Lung (tissue), 12 donors: Measurements from ENCODE around the gene FRYL. TPM values are rescaled to one million over a fixed set of nuclear protein-coding genes. Genes with fewer than 3 reads are reported as not detected.

Experiments
- ATAC-seq: fragments of 200-7000 bp; cut with Tn5 transposase; one replicate; pipeline ENCODE4 v1.9.1; 2020; ENCODE audit warnings: moderate number of reproducible peaks; ENCODE audit not compliant: insufficient read depth, low FRiP score
- DNase-seq, 3 donors: peaks; one replicate each; pipeline ENCODE4 v3.0.0-alpha.2; 2013 to 2017
- H3K27ac ChIP-seq, 2 donors: one replicate each; pipeline ENCODE4 v1.5.1; 2013; ENCODE audit warnings: mild to moderate bottlenecking in 2 of 2, moderate library complexity in 2 of 2, control low read depth in 1 of 2, inconsistent platforms in 1 of 2, low read depth in 1 of 2, low read length in 1 of 2
- H3K27me3 ChIP-seq, 3 donors: one replicate each; pipeline ENCODE4 v1.5.1; 2013; ENCODE audit warnings: low read length in 2 of 3; ENCODE audit not compliant: control insufficient read depth in 3 of 3, insufficient read depth in 3 of 3
- H3K36me3 ChIP-seq, 4 donors: one replicate each; pipeline ENCODE4 v1.5.1; 2013; ENCODE audit warnings: low read length in 4 of 4, mild to moderate bottlenecking in 1 of 4, moderate library complexity in 1 of 4; ENCODE audit not compliant: control insufficient read depth in 4 of 4, insufficient read depth in 4 of 4
- H3K4me1 ChIP-seq, 5 donors: one replicate each; pipeline ENCODE4 v1.5.1; 2013; ENCODE audit warnings: low read length in 5 of 5, mild to moderate bottlenecking in 2 of 5, moderate library complexity in 1 of 5; ENCODE audit not compliant: control insufficient read depth in 5 of 5, insufficient read depth in 5 of 5
- H3K4me3 ChIP-seq: one replicate; pipeline ENCODE4 v1.5.1; 2013; ENCODE audit warnings: mild to moderate bottlenecking, control low read depth, moderate library complexity
- H3K9ac ChIP-seq, 2 donors: one replicate each; pipeline ENCODE4 v1.5.1; 2013; ENCODE audit warnings: low read length in 2 of 2, control low read depth in 1 of 2; ENCODE audit not compliant: insufficient read depth in 1 of 2
- H3K9me3 ChIP-seq, 4 donors: one replicate each; pipeline ENCODE4 v1.5.1; 2013; ENCODE audit warnings: low read length in 3 of 4, mild to moderate bottlenecking in 1 of 4, moderate library complexity in 1 of 4; ENCODE audit not compliant: control insufficient read depth in 4 of 4, insufficient read depth in 3 of 4
- WGBS, 2 donors: extraction: QIAGEN DNeasy Blood & Tissue Kit; methylation state at CpG; one replicate each; pipeline ENCODE4 v1.1.7; 2013; 5-methylcytosine and 5-hydroxymethylcytosine counted together
- polyA plus RNA-seq, 2 donors: library from polyadenylated mRNA; stranded (reverse); fragments of 200-250 nt; gene quantifications; one replicate each; pipeline ENCODE4 v1.2.1, GENCODE V29; 2013
- total RNA-seq, 2 donors: library from RNA; depleted of rRNA in 1 of 2; stranded (reverse); fragments of >200 nt in 1 of 2; gene quantifications; one replicate each; pipeline ENCODE4 v1.2.1, GENCODE V29; 2014 to 2021
- TF ChIP-seq, protein P1 (sequence below): IDR thresholded peaks from 2 replicates; pipeline ENCODE4 v1.5.1; 2012; ENCODE audit warnings: mild to moderate bottlenecking; ENCODE audit errors: control extremely low read depth, extremely low read depth
- donor health status: control.
- donor health status: control.
- donor health status: Bipolar disorder and iron deficiency.
- donor health status: healthy.
- donor health status: DM: yes; HTN: yes; CAD: no.

FRYL gene
- total and polyA plus RNA-seq, 4 donors = 12.6 to 188 (median 31.7) TPM

DNA sequence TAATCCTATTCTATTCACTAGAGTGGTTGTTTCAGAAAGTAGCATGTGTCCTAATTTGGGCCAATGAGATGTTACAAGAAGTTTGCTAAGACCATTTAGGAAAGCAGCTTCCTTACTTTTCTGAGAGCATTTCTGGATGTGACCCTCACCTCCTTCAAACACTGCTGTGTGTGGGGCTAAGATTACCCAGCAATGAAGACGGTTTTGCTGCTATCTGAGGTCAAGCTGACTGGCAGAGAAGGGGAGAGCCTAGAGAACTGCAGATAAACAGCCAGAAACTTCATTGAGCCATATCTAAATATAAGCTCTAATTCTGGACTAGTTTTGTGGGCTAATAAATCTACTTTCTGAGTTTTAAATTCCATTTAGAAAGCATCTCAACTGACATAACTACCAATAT lies 253.7 kb downstream of the FRYL start:
- Histone ChIP-seq H3K27ac (no peak overlapping the region), H3K4me1 (no peaks in the 10 kb centered on the region), H3K9me3 (no peaks in the 10 kb centered on the region), H3K27me3 (no peaks in the 10 kb centered on the region), H3K36me3 (peaks cover 25 to 55% (median 50%) of the 10 kb centered on the region in 4 donors), H3K4me3 (no peak overlapping the region), H3K9ac (no peak overlapping the region)
- WGBS, 2 donors = 94 to 98% methylated on average over 1 of the region's 1 CpG
- DNase-seq (no peak), ATAC-seq (no peak)
- TF ChIP-seq, protein P1, sequence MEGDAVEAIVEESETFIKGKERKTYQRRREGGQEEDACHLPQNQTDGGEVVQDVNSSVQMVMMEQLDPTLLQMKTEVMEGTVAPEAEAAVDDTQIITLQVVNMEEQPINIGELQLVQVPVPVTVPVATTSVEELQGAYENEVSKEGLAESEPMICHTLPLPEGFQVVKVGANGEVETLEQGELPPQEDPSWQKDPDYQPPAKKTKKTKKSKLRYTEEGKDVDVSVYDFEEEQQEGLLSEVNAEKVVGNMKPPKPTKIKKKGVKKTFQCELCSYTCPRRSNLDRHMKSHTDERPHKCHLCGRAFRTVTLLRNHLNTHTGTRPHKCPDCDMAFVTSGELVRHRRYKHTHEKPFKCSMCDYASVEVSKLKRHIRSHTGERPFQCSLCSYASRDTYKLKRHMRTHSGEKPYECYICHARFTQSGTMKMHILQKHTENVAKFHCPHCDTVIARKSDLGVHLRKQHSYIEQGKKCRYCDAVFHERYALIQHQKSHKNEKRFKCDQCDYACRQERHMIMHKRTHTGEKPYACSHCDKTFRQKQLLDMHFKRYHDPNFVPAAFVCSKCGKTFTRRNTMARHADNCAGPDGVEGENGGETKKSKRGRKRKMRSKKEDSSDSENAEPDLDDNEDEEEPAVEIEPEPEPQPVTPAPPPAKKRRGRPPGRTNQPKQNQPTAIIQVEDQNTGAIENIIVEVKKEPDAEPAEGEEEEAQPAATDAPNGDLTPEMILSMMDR = no peak

DNA sequence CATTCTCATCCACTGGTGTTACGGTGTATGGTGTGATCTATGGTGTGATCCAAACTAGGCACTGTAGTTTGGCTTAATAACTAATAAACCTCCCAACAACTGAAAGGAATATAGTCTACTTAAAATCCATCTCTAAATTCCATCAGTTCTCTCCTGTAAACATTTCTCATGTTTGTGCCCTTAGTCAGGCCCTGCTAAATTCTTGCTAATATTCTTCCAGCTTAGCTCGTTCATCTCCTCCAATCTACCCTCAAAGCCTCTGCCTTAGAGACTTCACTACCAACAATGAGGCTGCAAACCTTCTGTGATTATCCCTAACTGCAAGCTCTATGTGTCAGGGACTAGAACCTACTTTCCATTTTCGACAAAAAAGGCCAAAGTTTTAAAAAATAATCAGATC lies 261.9 kb downstream of the FRYL start:
- H3K4me3 ChIP-seq = no peak overlapping the region
- ATAC-seq (no peak), DNase-seq (no peak)
- peaks cover 0 to 2% (median 0%) of the 10 kb centered on the region in 5 donors for H3K4me1 ChIP-seq
- no peaks in the 10 kb centered on the region for H3K27me3 ChIP-seq
- WGBS, 2 donors = 96 to 97% methylated on average over 3 of the region's 3 CpGs
- H3K9me3 ChIP-seq = no peaks in the 10 kb centered on the region
- peaks cover 28 to 42% (median 37%) of the 10 kb centered on the region in 4 donors for H3K36me3 ChIP-seq
- H3K9ac ChIP-seq = no peak overlapping the region
- TF ChIP-seq, protein P1 = no peak
- no peak overlapping the region for H3K27ac ChIP-seq

DNA sequence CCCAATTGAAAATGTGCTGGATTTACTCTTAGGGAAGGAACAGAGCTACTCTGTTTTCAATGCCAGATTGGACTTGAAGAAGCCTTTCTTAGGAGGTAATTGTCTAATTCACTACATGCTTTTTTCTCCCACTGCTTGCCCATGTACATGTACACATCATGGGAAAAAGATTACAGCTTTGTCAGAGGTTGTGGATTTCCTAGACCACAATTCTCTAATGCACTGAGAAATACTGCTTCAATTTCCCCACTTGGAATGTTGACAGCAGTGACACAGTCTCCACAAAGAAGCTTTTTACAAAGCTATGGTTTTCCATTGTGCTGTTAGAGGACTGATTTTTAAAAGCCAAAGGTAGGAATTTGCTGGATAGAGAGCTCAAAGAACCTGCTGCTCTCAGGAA lies 270.5 kb downstream of the FRYL start:
- no peaks in the 10 kb centered on the region for H3K9me3 ChIP-seq
- no peaks in the 10 kb centered on the region for H3K4me1 ChIP-seq
- no peak overlapping the region for H3K27ac ChIP-seq
- H3K36me3 ChIP-seq = peaks cover 15 to 59% (median 33%) of the 10 kb centered on the region in 4 donors
- DNase-seq (no peak), ATAC-seq (no peak)
- no peaks in the 10 kb centered on the region for H3K27me3 ChIP-seq
- no peak overlapping the region for H3K9ac ChIP-seq
- H3K4me3 ChIP-seq = no peak overlapping the region
- TF ChIP-seq, protein P1 = no peak

DNA sequence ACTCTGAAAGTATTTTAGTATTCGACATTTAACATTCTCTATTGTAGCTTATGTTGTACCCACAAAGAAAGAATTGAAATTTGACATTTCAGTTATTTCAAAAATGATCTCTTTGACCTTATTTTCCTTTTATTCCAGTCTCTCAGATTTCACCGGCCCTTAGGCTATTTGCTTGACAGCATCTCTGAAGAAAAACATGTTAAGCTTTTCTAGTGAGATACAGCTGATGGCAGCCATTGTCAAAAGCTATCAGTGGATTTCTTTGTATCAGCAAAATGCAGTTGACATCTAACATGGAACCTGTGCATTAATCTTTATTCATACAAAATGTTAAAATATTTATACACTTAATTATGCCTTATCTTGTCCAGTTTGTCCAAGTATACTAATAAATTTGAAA lies 273.4 kb downstream of the FRYL start:
- no peaks in the 10 kb centered on the region for H3K4me1 ChIP-seq
- H3K27me3 ChIP-seq = no peaks in the 10 kb centered on the region
- H3K4me3 ChIP-seq = no peak overlapping the region
- no peak for DNase-seq
- ATAC-seq = no peak
- H3K9ac ChIP-seq = no peak overlapping the region
- H3K27ac ChIP-seq = no peak overlapping the region
- WGBS, 2 donors = 95 to 97% methylated on average over 2 of the region's 2 CpGs
- TF ChIP-seq, protein P1 = no peak
- H3K36me3 ChIP-seq = peaks cover 15 to 40% (median 18%) of the 10 kb centered on the region in 4 donors
- H3K9me3 ChIP-seq = no peaks in the 10 kb centered on the region
